GM12864 (cell line): Measurements from ENCODE around the gene KRTAP22-2.

Experiments used
- DNase-seq: peaks from one replicate; pipeline ENCODE4 v3.0.0-alpha.2; 2011; ENCODE audit warnings: low read depth
- H3K4me3 ChIP-seq: 2 replicates; pipeline ENCODE4 v1.5.1; 2011; ENCODE audit warnings: mild to moderate bottlenecking, low read depth, low read length, control low read depth
- CTCF ChIP-seq: IDR thresholded peaks from 2 replicates; pipeline ENCODE4 v1.5.1; 2011; ENCODE audit warnings: low read depth, mild to moderate bottlenecking, moderate library complexity, low read length, control low read depth, inconsistent platforms; ENCODE audit errors: missing control alignments

KRTAP22-2 gene

GRCh38 chr21:30600787-30601186 is 10.6 kb upstream of the KRTAP22-2 start, which contains the start of gene KRTAP22-1:
KRTAP22-1 (plus strand) TSS chr21:30601087.
- H3K4me3 ChIP-seq, result no peak within 1 kb of the TSS
- no peak for TF ChIP-seq CTCF
- DNase-seq, result no peak

GRCh38 chr21:30598802-30599201 is 8.6 kb upstream of the KRTAP22-2 start, which contains the start of gene KRTAP6-2:
KRTAP6-2 (minus strand) TSS chr21:30598902; CDS start chr21:30598874, 28 bp downstream.
- DNase-seq, result no peak
- no peak for TF ChIP-seq CTCF
- H3K4me3 ChIP-seq, result no peak within 1 kb of the TSS

- no peak for TF ChIP-seq CTCF
Measured at GRCh38 chr21:30592140-30592539, 1.9 kb upstream of the KRTAP22-2 start, which contains the start of gene KRTAP6-3. KRTAP6-3 (plus strand) TSS chr21:30592440; CDS start chr21:30592446, 6 bp downstream.

GRCh38 chr21:30582870-30583269 is 7.3 kb downstream of the KRTAP22-2 start:
- no peak for DNase-seq
- TF ChIP-seq CTCF, result no peak
- no peak overlapping the region for H3K4me3 ChIP-seq

More at GRCh38 chr21:30592140-30592539, 1.9 kb upstream of the KRTAP22-2 start, which contains the start of gene KRTAP6-3:
- DNase-seq, result no peak
- H3K4me3 ChIP-seq, result no peak within 1 kb of the TSS

GRCh38 chr21:30580132-30580531 is 10.1 kb downstream of the KRTAP22-2 start:
- DNase-seq, result no peak
- no peak overlapping the region for H3K4me3 ChIP-seq

GRCh38 chr21:30579346-30579745 is 10.9 kb downstream of the KRTAP22-2 start:
- TF ChIP-seq CTCF, result no peak
- DNase-seq, result no peak

More at GRCh38 chr21:30580132-30580531, 10.1 kb downstream of the KRTAP22-2 start:
- TF ChIP-seq CTCF, result no peak

GRCh38 chr21:30577766-30578165 is 12.4 kb downstream of the KRTAP22-2 start:
- no peak for TF ChIP-seq CTCF
- H3K4me3 ChIP-seq, result no peak overlapping the region
- DNase-seq, result no peak

More at GRCh38 chr21:30579346-30579745, 10.9 kb downstream of the KRTAP22-2 start:
- no peak overlapping the region for H3K4me3 ChIP-seq
